ENCODE measurements around the gene IL2RA.

- TF ChIP-seq CTCF (conservative IDR thresholded peaks at IDR 0.05; ENCODE audit: low read depth, low read length) (no peak), EZH2 (IDR thresholded peaks at IDR 0.05; ENCODE audit: low read length, unreplicated experiment) (no peak)
Observed at GRCh38 chr10:5961405-5962100, 100.6 kb downstream of the IL2RA start.

Measured in PC-3 (cell line).